PC-9 (cell line): ENCODE measurements around the gene SYNPR.

ENCODE experiments used
- EZH2 ChIP-seq: fragments of 200-600 bp; sonication (generic); IDR thresholded peaks from 2 replicates; pipeline ENCODE4 v1.8.0; 2017; ENCODE audit warnings: antibody characterized with exemption, low read depth
- TF ChIP-seq, protein P1 (sequence below): fragments of 200-600 bp; sonication (generic); conservative IDR thresholded peaks from 2 replicates; pipeline ENCODE4 v1.6.1; 2017; ENCODE audit warnings: mixed run types, antibody characterized with exemption, mild to moderate bottlenecking, moderate library complexity

DNA sequence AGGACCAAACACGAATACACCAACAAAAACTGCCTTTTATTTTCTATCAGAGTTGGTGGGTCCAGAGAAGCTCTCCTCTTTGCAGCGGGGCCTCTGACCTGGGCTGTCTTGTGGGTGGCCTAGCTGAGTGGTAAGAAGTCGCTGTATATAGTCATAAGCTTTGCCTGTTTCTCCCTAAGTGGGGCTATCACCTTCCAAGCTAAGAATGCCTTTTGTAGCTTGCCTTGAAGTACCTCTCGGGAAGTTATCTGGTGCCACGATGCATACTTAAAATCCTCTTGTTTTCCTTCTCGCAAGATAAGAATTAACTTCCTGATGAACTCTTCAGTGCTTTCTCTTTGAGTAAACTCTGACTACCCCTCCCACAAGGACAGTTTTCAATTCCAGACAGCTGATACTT lies 178.8 kb downstream of the SYNPR start:
- TF ChIP-seq, protein P1, sequence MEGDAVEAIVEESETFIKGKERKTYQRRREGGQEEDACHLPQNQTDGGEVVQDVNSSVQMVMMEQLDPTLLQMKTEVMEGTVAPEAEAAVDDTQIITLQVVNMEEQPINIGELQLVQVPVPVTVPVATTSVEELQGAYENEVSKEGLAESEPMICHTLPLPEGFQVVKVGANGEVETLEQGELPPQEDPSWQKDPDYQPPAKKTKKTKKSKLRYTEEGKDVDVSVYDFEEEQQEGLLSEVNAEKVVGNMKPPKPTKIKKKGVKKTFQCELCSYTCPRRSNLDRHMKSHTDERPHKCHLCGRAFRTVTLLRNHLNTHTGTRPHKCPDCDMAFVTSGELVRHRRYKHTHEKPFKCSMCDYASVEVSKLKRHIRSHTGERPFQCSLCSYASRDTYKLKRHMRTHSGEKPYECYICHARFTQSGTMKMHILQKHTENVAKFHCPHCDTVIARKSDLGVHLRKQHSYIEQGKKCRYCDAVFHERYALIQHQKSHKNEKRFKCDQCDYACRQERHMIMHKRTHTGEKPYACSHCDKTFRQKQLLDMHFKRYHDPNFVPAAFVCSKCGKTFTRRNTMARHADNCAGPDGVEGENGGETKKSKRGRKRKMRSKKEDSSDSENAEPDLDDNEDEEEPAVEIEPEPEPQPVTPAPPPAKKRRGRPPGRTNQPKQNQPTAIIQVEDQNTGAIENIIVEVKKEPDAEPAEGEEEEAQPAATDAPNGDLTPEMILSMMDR, result no peak
- no peak for TF ChIP-seq EZH2
